ENCODE data around the gene FOXN4.

The FOXN4 gene

GRCh38 chr12:109264943-109265650, 44.0 kb downstream of the FOXN4 start:
- no peak overlapping the region for H3K4me3 Mint-ChIP-seq
- CTCF ChIA-PET, result interaction anchor here (1.1 to 1.9 kb wide), 3 partner anchors 13 to 122 kb away, joined by 3 to 7 read pairs (median 6); no protein-coding TSS in a partner anchor

GRCh38 chr12:109264095-109264942, 44.8 kb downstream of the FOXN4 start:
- H3K9me3 Mint-ChIP-seq, result no peaks in the 10 kb centered on the region
- no peak overlapping the region for H3K4me3 Mint-ChIP-seq
- no peaks in the 10 kb centered on the region for H3K4me1 Mint-ChIP-seq
- peak; percentile 60 for DNase-seq
- H3K27ac Mint-ChIP-seq, result no peak overlapping the region
- CTCF ChIA-PET, result interaction anchor here (0.7 to 1.6 kb wide), 8 partner anchors 12 to 130 kb away, joined by 3 to 6 read pairs (median 4); no protein-coding TSS in a partner anchor
- peaks cover 2% of the 10 kb centered on the region for H3K36me3 Mint-ChIP-seq
- no peaks in the 10 kb centered on the region for H3K27me3 Mint-ChIP-seq

More at GRCh38 chr12:109264943-109265650, 44.0 kb downstream of the FOXN4 start:
- no peak overlapping the region for H3K27ac Mint-ChIP-seq
- H3K4me1 Mint-ChIP-seq, result no peaks in the 10 kb centered on the region
- DNase-seq, result no peak
- peaks cover 2% of the 10 kb centered on the region for H3K36me3 Mint-ChIP-seq
- H3K27me3 Mint-ChIP-seq, result peaks cover 2% of the 10 kb centered on the region
- H3K9me3 Mint-ChIP-seq, result no peaks in the 10 kb centered on the region

- no peaks in the 10 kb centered on the region for H3K4me1 Mint-ChIP-seq
Observed at GRCh38 chr12:109263439-109263838, 45.6 kb downstream of the FOXN4 start.

GRCh38 chr12:109261939-109262338, 47.1 kb downstream of the FOXN4 start:
- CTCF ChIA-PET, result interaction anchor here (0.9 to 1.3 kb wide), 3 partner anchors 15 to 126 kb away, joined by 4 read pairs; no protein-coding TSS in a partner anchor
- H3K9me3 Mint-ChIP-seq, result no peaks in the 10 kb centered on the region
- H3K27me3 Mint-ChIP-seq, result no peaks in the 10 kb centered on the region
- no peak for DNase-seq
- no peak overlapping the region for H3K4me3 Mint-ChIP-seq
- peaks cover 2% of the 10 kb centered on the region for H3K36me3 Mint-ChIP-seq
- H3K27ac Mint-ChIP-seq, result no peak overlapping the region
- no peaks in the 10 kb centered on the region for H3K4me1 Mint-ChIP-seq

More at GRCh38 chr12:109263439-109263838, 45.6 kb downstream of the FOXN4 start:
- Mint-ChIP-seq H3K27me3 (no peaks in the 10 kb centered on the region), H3K4me3 (no peak overlapping the region), H3K27ac (no peak overlapping the region), H3K9me3 (no peaks in the 10 kb centered on the region), H3K36me3 (peaks cover 2% of the 10 kb centered on the region)
- CTCF ChIA-PET, result interaction anchor here (0.7 to 1.4 kb wide), 7 partner anchors 11 to 131 kb away, joined by 3 to 4 read pairs (median 4); no protein-coding TSS in a partner anchor
- no peak for DNase-seq

GRCh38 chr12:109261087-109261486, 48.0 kb downstream of the FOXN4 start:
- Mint-ChIP-seq H3K4me1 (no peaks in the 10 kb centered on the region), H3K27ac (no peak overlapping the region), H3K36me3 (peaks cover 2% of the 10 kb centered on the region), H3K4me3 (no peak overlapping the region), H3K27me3 (no peaks in the 10 kb centered on the region), H3K9me3 (no peaks in the 10 kb centered on the region)
- CTCF ChIA-PET, result no interaction called here
- no peak for DNase-seq

- DNase-seq, result no peak
- Mint-ChIP-seq H3K4me3 (no peak overlapping the region), H3K27me3 (no peaks in the 10 kb centered on the region), H3K4me1 (no peaks in the 10 kb centered on the region), H3K36me3 (peaks cover 5% of the 10 kb centered on the region), H3K9me3 (peaks cover 3% of the 10 kb centered on the region), H3K27ac (no peak overlapping the region)
- CTCF ChIA-PET, result no interaction called here
Observed at GRCh38 chr12:109259545-109259895, 49.6 kb downstream of the FOXN4 start.

- Mint-ChIP-seq H3K27me3 (no peaks in the 10 kb centered on the region), H3K27ac (no peak overlapping the region), H3K9me3 (peaks cover 7% of the 10 kb centered on the region), H3K36me3 (peaks cover 7% of the 10 kb centered on the region), H3K4me3 (no peak overlapping the region), H3K4me1 (no peaks in the 10 kb centered on the region)
- DNase-seq, result no peak
- CTCF ChIA-PET, result no interaction called here
Observed at GRCh38 chr12:109258607-109259544, 50.2 kb downstream of the FOXN4 start.

GRCh38 chr12:109258201-109258600, 50.9 kb downstream of the FOXN4 start:
- peaks cover 12% of the 10 kb centered on the region for H3K36me3 Mint-ChIP-seq
- H3K9me3 Mint-ChIP-seq, result peaks cover 14% of the 10 kb centered on the region
- no peak overlapping the region for H3K4me3 Mint-ChIP-seq
- no peaks in the 10 kb centered on the region for H3K4me1 Mint-ChIP-seq
- H3K27me3 Mint-ChIP-seq, result no peaks in the 10 kb centered on the region
- CTCF ChIA-PET, result no interaction called here
- no peak for DNase-seq
- no peak overlapping the region for H3K27ac Mint-ChIP-seq

GRCh38 chr12:109256011-109256410, 53.1 kb downstream of the FOXN4 start:
- peaks cover 18% of the 10 kb centered on the region for H3K9me3 Mint-ChIP-seq
- CTCF ChIA-PET, result no interaction called here
- no peaks in the 10 kb centered on the region for H3K4me1 Mint-ChIP-seq

GRCh38 chr12:109255377-109255776, 53.7 kb downstream of the FOXN4 start:
- Mint-ChIP-seq H3K9me3 (peaks cover 18% of the 10 kb centered on the region), H3K4me1 (no peaks in the 10 kb centered on the region), H3K36me3 (peaks cover 20% of the 10 kb centered on the region), H3K4me3 (no peak overlapping the region), H3K27ac (no peak overlapping the region), H3K27me3 (no peaks in the 10 kb centered on the region)
- CTCF ChIA-PET, result no interaction called here
- no peak for DNase-seq

More at GRCh38 chr12:109256011-109256410, 53.1 kb downstream of the FOXN4 start:
- Mint-ChIP-seq H3K4me3 (no peak overlapping the region), H3K27me3 (no peaks in the 10 kb centered on the region), H3K36me3 (peaks cover 20% of the 10 kb centered on the region), H3K27ac (no peak overlapping the region)
- DNase-seq, result no peak

- Mint-ChIP-seq H3K4me3 (no peak overlapping the region), H3K36me3 (peaks cover 20% of the 10 kb centered on the region), H3K27me3 (no peaks in the 10 kb centered on the region), H3K4me1 (no peaks in the 10 kb centered on the region), H3K27ac (no peak overlapping the region), H3K9me3 (peaks cover 18% of the 10 kb centered on the region)
- CTCF ChIA-PET, result no interaction called here
- DNase-seq, result no peak
Observed at GRCh38 chr12:109253913-109254544, 55.1 kb downstream of the FOXN4 start.

- Mint-ChIP-seq H3K4me3 (no peak overlapping the region), H3K9me3 (peaks cover 18% of the 10 kb centered on the region), H3K27me3 (no peaks in the 10 kb centered on the region), H3K36me3 (peaks cover 20% of the 10 kb centered on the region), H3K4me1 (no peaks in the 10 kb centered on the region), H3K27ac (no peak overlapping the region)
- no peak for DNase-seq
- CTCF ChIA-PET, result no interaction called here
Observed at GRCh38 chr12:109252799-109253198, 56.3 kb downstream of the FOXN4 start.

- H3K4me1 Mint-ChIP-seq, result no peaks in the 10 kb centered on the region
- no peak overlapping the region for H3K4me3 Mint-ChIP-seq
- H3K36me3 Mint-ChIP-seq, result peaks cover 20% of the 10 kb centered on the region
- no peak overlapping the region for H3K27ac Mint-ChIP-seq
- CTCF ChIA-PET, result no interaction called here
- DNase-seq, result no peak
- peaks cover 18% of the 10 kb centered on the region for H3K9me3 Mint-ChIP-seq
- no peaks in the 10 kb centered on the region for H3K27me3 Mint-ChIP-seq
Observed at GRCh38 chr12:109250523-109250922, 58.6 kb downstream of the FOXN4 start.

Measured in activated naive CD4-positive, alpha-beta T cell treated with anti-CD3 and anti-CD28 coated beads, Interleukin-2, amount 10 ng/mL, durations not matched to agents 7 days and 5 days (primary cell).